ENCODE results near the gene CNDP2.

GRCh38 chr18:74528478-74528877 is 32.3 kb downstream of the CNDP2 start:
- TF ChIP-seq POLR2A (IDR thresholded peaks at IDR 0.05), result no peak
- TF ChIP-seq, protein P1, sequence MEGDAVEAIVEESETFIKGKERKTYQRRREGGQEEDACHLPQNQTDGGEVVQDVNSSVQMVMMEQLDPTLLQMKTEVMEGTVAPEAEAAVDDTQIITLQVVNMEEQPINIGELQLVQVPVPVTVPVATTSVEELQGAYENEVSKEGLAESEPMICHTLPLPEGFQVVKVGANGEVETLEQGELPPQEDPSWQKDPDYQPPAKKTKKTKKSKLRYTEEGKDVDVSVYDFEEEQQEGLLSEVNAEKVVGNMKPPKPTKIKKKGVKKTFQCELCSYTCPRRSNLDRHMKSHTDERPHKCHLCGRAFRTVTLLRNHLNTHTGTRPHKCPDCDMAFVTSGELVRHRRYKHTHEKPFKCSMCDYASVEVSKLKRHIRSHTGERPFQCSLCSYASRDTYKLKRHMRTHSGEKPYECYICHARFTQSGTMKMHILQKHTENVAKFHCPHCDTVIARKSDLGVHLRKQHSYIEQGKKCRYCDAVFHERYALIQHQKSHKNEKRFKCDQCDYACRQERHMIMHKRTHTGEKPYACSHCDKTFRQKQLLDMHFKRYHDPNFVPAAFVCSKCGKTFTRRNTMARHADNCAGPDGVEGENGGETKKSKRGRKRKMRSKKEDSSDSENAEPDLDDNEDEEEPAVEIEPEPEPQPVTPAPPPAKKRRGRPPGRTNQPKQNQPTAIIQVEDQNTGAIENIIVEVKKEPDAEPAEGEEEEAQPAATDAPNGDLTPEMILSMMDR (IDR thresholded peaks at IDR 0.05), result no peak
